LNCAP (cell line): ENCODE results near the gene EDN2.

Experiments
- TF ChIP-seq, protein P1 (sequence below): fragments of 450-650 bp; IDR thresholded peaks from 2 replicates; pipeline ENCODE4 v1.5.1; 2017; ENCODE audit warnings: mild to moderate bottlenecking

Gene EDN2

DNA sequence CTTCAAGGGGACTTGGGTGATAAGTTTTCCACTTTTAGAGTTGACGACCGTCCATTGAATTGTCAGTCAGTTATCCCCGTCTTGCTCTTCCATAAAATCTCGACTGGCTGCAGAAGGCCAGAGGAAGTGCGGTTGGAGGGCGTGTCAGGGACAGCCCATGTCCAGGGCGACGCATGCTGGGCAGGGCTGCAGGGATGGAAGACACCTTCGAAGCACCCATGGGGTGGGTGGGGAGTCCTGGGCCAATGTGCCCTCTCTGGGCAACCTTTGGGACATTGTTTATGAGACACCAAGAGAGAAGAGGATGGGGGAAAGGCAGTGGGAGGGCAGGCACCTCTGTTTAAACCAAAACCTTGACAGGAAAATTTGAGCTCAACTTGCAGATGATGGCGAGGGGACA lies 38.6 kb upstream of the EDN2 start:
- TF ChIP-seq, protein P1, sequence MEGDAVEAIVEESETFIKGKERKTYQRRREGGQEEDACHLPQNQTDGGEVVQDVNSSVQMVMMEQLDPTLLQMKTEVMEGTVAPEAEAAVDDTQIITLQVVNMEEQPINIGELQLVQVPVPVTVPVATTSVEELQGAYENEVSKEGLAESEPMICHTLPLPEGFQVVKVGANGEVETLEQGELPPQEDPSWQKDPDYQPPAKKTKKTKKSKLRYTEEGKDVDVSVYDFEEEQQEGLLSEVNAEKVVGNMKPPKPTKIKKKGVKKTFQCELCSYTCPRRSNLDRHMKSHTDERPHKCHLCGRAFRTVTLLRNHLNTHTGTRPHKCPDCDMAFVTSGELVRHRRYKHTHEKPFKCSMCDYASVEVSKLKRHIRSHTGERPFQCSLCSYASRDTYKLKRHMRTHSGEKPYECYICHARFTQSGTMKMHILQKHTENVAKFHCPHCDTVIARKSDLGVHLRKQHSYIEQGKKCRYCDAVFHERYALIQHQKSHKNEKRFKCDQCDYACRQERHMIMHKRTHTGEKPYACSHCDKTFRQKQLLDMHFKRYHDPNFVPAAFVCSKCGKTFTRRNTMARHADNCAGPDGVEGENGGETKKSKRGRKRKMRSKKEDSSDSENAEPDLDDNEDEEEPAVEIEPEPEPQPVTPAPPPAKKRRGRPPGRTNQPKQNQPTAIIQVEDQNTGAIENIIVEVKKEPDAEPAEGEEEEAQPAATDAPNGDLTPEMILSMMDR = no peak

GRCh38 chr1:41521766-41522165 lies 37.3 kb upstream of the EDN2 start:
- TF ChIP-seq, protein P1 = no peak

GRCh38 chr1:41520951-41521752 lies 36.7 kb upstream of the EDN2 start:
- TF ChIP-seq, protein P1 = no peak

GRCh38 chr1:41519667-41520066 lies 35.2 kb upstream of the EDN2 start:
- TF ChIP-seq, protein P1 = no peak

DNA sequence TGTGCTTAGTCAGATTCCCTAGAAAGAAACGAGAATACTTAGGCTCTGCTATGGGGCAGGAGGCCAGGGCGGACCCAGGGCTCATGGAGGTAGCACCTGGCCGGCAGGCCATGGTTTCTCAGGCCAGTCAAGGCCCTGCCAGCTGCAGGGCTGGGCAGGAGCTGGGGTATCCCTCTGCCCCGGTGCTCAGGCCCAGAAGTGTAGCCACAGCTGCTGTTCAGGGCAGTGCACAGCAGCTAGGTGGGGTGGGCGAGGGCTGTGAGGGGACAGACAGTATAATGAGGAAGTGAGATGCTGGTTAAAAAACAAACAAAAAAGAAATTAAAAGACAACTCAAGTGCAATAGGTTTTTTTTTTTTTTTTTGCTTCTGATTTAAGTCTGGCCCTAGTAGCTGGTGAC lies 34.0 kb upstream of the EDN2 start:
- TF ChIP-seq, protein P1 = no peak

- TF ChIP-seq, protein P1 = no peak
Observed at GRCh38 chr1:41517062-41517438, 32.6 kb upstream of the EDN2 start.

- TF ChIP-seq, protein P1 = peak; percentile 80
Observed at GRCh38 chr1:41516168-41517061, 31.9 kb upstream of the EDN2 start.
